ENCODE results near the gene SLC6A7.

Gene SLC6A7

DNA sequence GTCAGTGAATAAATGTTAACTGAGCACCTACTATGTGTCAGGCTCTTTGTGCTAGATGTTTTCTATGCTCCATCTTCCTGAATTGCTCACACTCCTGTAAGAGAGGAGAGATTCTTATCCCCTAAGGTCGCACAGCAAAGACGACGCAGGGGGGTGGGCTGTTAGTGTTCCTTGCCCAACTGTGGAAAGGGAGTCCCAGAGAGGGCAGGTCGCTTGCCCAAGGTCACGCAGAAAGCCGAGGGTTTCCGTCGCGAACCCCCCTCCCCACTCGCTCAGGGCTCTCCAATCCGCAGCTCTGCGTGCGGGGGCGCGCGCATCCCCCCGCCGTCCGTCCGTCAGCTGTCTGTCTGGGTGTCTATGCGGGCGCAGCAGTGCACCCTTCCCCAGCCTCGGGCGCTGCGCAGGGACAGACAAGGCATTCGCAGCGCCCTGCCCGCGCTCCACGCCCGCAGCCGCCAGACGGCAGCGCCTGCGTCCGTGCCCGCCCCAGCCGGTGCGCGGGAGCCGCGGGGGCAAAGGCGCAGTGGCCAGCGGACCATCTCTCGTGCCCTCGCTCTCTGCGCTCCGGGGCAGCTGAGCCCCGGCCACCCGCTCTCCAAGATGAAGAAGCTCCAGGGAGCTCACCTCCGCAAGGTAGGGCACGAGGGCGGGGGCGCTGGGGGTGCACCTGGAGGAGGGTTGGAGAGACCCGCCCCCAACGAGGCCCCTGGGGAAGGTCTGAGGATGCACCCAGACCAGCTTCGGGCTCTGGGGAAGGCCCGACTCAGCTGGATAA lies at the start of gene SLC6A7:
Gene SLC6A7, plus strand, starts transcription at position 335 of the 775 bp plus-strand sequence. Its CDS starts 266 bp downstream, at position 601.
- no peak for DNase-seq (ENCODE audit: low read depth in 2 of 2)

DNA sequence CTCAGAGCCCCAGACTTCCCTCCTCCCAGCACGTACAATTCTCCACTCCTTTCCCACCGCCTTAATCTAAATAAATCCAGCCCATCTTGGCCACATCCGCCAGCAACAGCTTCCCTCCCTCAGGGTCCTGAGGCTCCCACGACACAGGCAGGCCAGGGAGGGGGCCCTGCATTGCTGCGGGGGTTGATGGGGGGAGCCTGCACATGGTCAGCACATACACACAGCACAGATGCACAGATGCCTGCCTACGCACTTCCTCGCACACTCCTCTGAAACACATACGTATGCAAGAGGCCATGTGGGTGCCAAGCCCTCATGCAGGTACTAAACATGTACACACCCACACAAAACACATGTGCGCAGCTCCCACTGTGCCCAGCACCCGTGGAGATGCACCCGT lies 49.0 kb upstream of the SLC6A7 start:
- no peak for DNase-seq (ENCODE audit: low read depth in 2 of 2)

DNA sequence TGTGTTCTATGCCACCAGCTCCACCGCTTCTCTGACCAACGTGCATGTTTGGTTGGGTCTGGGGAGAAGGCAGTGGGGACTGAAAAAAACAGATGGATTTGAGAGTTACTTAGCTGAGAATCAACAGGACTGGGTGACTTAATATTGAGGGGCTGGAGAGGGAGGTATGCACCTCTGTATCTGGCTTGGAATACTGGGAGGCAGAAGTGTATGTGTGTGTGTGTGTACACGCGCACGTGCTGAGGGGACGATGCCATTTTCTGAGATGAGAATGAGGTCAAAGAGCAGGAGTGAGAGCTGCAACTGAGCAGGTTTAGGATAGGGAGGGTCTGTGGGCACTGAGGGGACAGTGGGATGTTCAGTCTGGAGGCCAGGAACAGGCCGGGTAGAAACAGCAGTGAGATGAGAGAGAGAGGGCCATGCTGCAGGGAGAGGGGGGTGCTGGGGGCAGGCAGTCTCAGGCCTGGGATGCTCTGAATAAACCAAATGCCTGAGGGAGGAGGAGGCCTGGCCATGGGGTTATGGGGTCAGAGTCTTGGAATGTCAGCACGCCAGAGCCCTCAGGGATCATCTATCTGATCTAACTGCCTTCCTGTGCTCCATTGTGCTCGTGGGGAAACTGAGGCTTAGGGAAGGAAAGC lies 48.2 kb upstream of the SLC6A7 start:
- no peak for DNase-seq (ENCODE audit: low read depth in 2 of 2)

DNA sequence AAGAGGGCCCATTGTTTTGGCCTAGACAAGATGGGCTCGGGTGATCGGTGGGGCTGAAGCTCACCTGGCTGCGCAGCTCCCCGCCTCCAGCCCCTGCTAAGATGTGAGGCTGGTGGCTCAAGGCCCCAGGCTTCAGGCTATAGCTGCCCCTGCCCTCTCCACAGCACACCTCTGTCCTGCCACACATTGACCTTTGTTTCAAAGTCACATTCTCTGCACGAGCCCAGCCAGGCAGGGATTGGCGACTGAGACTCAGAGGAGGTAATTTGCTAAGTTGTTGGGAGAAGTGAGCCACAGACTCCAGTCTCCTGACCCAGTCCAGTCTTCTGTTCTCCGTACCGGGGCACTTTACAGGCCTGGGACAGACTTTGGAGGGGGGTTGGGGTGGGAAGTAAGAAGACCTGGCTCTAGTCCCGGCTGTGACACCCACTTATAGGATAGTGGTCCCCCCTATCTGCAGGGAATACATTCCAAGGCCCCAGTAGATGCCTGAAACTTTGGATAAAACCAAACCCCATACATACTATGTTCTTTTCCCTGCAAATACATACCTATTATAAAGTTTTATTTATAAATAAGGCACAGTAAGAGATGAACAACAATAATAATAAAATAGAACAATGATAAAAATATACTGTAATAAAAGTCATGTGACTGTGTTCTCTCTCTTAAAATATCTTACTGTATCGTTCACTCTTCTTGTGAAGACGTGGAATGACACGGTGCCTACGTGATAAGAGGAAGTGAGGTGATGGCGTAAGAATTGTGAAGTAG lies 47.5 kb upstream of the SLC6A7 start:
- no peak for DNase-seq (ENCODE audit: low read depth in 2 of 2)

DNA sequence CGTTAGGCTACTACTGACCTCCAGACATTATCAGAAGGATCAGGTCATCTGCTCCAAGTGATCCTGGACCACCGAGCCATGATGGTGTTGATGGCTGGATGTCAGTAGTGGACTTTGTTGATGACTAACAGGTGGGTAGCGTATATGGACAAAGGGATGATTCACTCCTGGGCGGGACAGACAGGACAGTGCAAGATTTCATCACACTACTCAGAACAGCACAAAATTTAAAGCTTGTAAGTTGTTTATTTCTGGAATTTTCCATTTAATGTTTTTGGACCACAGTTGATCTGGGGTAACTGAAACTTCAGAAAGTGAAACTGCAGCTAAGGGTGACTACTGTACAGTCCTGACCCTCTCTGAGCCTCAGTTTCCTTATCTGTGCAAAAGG lies 46.9 kb upstream of the SLC6A7 start:
- no peak for DNase-seq (ENCODE audit: low read depth in 2 of 2)

DNA sequence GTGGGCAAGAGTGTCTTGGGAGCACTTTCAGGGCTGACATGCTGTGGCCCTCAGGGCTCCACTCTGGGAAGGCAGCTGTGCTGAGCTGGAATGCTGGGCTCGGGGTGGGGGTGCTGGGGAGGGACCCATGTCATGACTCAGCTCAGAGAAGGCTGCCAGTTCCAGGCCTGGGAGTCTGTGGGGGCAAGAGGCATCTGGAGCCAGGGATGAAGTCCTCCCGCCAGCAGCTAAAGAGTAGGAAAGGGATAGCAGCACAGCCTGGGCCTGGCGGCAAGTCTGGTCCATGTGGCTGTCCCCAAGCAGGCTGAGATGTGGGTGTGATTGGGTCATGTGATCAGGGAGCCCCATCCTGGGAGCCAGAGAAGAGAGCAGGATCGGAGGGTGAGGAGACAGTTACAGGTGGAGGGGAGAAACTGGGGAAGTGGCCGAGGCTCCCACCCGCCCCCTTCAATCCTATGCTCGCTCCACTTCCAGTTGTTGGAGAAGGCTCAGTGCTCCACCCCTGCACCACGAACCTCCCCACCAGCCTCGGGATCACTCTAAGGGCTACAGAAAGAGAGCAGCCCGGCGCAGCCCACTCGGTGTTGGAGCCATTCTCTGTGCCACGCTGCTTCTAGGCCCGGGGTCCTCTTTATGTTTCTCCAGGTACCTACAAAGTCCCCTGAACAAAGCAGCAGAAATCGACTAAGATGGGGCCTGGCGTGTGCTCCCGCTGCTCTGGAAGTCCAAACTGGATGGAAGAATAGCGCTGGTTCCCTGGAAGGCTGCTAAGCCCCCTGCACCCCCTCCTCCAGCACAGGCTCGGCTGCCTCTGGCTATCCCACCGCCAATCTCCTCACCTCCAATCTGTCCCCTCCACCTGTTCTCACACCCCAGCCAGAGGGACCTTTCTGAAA lies 46.3 kb upstream of the SLC6A7 start:
- no peak for DNase-seq (ENCODE audit: low read depth in 2 of 2)

DNA sequence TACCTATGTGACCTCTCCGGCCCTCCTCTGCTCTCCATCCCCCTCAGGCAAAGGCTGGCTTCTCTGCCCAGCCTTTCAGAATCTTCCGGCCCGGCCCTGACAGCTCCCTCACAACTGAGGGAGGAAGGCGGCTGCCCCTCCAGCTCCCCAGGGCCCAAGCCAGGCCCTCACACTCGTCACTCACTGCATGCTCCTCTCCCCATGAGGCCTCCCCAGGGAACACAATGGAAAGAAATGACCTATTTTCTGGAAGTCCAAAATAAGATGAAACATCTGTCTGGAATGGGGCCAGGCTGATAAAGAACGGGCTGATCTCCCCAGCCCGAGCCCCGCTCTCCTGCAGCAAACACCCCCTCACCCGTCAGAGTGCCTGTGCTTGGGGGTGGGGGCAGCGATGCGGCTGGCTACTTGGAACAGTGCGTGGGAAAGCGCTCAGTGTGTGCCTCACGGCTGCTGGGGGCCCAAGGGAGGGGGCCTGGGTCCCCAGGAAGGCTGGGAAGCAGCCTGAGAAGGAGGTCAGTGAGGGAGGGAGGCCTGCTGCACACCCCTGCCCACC lies 45.5 kb upstream of the SLC6A7 start:
- no peak for DNase-seq (ENCODE audit: low read depth in 2 of 2)

DNA sequence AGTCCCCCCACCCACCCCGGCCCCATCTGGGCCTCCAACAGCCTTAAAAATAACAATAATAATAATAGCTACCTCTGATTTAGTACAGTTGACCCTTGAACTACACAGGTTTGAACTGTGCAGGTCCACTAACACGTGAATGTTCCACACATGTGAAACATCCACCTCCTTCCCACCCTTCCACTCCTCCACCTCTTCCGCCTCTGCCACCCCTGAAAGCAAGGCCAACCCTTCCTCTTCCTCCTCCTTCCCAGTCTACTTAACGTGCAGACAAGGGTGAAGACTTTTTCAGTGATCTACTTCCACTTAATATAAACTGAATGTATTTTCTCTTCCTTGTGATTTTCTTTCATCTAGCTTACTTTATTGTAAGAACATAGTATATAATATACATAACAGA lies 45.0 kb upstream of the SLC6A7 start:
- no peak for DNase-seq (ENCODE audit: low read depth in 2 of 2)

DNA sequence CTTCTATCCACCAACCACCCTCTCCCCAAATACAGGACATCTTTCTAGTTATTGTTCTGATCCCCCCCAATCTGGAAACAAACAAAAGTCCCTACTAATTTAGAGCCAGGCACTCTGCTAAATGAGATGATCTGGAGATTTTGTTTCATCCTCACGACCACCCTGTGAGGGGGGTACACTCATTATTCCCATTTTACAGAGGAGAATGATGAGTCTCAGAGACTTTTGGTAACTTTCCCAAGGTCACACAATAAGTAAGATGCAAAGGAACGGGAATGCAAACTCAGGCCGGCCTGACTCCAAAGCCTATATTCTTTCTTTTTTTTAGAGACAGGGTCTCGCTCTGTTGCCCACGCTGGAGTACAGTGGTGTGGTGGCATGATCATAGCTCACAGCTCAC lies 43.6 kb upstream of the SLC6A7 start:
- DNase-seq (ENCODE audit: low read depth in 2 of 2): no peak

DNA sequence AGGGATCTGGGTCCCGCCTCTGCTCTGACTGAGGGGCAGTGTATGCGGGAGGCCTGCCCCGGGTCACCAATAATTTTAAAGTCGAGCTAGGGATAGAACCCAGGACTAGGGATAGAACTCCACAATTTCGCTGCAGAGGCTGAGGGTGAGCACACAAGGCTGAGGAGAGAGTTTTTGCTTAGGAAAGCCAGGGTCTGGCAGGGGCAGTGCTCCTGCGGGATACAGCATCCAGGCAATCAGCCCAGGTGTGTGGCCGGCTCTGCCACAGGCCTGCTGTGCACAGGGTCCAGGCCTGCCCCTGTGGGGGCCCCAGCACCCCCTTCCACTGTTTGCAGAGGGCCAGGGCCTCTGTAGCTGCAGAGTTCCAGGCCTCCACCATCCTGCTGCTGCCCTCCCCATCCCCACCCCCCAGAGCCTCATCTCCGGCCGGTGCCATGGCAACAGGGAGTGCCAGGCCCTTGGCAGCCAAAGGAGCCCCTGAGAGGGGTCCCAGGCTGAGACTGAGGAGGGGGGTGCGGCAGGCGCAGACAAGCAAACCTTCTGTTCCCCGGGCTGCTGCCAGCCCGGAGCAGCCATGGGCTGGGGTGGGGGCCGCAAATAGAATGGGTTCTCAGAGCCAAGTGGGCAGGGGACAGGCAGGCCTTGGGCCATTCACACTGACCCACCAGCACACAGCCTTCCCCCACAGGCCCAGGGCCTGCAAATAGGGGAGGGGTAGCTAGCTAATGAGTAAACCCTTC lies 42.8 kb upstream of the SLC6A7 start:
- DNase-seq (ENCODE audit: low read depth in 2 of 2): no peak

DNA sequence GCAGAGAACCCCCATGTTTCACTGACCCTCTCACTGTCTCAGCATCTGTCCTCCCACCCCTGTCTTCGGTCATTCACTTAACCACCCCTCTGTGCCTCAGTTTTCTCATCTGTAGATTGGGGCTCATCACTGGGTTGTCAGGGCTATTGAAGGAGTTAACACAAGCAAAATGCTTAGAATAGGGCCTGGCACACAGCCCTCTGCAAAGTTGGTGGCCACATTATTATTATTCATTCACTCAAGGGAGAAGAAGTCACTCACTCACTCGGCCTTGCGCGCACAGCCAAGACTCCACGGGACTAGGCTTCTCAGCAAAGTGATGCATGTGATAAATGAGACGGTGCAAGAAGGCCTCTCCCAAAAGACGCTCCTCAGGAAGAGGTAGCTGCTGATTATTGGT lies 42.2 kb upstream of the SLC6A7 start:
- DNase-seq (ENCODE audit: low read depth in 2 of 2): no peak

DNA sequence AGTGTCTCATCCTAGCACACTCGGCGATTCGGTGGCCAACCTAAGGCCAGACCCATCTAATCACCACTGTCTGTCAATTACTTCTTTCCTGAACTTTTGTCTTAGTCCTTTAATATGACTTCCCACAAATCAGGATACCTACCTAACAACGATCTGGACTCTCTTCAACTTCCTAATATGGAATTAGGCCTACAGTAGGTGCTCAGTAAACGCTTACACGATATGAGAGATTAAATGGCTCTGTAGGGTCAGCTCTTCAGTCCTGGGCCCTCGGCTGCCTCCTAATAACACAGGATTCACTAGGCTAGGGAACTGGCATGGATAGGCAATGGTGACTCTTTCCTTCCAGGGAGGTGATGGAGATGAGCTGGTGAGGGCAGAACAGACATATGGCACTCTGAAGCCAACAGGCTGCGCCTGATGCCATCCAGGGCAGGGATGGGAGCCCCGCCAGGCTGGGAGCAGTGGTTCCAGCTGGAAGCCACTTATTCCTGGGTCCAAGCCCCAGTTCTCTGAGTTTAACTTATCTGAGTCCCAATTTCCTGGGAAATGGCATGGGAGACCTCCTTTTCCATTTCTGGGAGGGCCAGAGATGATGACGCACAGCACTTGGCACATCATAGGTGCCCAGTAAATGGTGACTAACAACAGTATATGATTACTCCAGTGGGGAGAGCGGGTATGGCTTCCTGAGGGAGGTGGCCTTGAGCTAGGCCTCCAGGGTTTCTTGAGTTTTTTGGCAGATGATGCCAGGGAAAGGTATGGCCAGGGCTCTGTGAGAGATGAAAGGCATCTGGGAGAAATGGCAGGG lies 41.5 kb upstream of the SLC6A7 start:
- DNase-seq (ENCODE audit: low read depth in 2 of 2): no peak

DNA sequence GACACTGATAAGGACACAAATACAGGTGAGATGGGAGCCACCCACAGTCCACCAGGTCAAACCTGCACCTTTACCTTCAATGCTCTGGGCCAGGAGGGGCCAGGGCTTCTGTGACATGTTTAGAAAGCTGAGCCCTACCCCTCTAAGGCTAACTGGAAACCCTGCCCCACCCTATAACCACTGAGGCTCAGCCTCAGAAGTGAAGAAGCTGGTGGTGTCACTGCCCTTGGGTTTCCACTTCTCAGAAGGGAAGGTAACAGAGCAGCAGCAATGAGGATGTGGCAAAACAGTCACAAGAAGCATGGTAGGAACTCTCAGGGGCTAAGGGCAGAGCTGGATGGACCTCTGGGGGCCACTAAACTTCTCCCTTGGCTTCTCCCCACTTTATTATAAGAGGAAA lies 40.2 kb upstream of the SLC6A7 start:
- no peak for DNase-seq (ENCODE audit: low read depth in 2 of 2)

DNA sequence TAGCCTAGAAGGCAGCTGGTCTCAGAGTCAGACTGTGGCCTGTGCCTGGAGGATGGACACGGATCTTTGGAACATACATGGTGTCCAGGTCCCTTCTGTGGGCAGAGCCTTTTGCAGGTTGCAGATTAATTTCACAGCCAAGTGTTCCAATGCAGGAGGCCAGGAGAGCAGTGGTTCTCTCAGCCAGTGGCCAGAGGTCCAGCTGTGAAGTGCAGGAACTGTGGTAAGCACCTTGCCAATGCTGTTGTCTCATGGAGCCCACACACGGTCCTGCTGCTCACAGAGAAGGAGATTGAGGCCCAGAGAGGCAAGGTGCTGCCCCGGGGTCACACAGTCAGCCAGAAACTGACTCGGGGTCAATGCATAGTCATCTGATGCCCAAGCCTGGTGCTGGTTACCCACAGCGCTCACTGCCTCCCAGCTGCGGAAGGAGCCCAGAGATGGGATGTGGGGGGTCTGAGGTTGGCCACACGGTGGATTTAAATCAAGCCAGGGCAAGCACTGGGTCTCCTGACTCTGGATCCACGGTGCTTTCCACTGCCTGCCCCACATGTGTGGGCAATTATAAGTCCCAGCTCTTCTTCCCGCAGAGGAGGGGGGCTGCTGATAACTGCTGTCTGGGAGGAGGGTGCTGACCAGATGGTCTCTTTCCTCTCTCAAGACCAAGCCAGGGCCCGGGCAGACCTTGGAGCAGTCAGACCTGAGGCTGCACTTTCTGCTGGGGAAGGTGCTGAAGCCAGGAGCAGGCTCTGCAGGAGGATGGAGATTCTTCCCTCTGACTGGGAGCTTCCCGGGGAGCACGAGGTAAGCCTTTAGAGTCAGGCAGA lies 37.0 kb upstream of the SLC6A7 start:
- DNase-seq (ENCODE audit: low read depth in 2 of 2): no peak

DNA sequence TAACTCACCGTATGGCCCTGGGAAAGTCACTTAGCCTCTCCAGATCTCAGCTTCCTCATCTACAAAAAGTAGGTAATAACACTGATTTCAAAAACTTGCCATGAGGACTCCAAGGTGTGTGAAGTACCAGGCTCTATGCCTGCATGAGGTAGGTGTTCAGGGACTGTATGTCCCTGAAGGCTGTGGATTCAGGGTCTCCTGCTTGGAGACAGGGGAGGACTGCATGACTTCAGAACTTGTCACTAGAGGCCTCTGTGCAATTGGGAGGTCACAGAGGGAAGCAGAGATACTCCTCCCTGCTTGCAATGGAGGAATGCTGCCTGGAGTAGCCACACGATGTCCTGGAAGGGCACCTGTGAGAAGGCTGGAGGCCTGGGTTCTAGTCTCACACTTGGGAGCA lies 36.4 kb upstream of the SLC6A7 start:
- DNase-seq (ENCODE audit: low read depth in 2 of 2): no peak

DNA sequence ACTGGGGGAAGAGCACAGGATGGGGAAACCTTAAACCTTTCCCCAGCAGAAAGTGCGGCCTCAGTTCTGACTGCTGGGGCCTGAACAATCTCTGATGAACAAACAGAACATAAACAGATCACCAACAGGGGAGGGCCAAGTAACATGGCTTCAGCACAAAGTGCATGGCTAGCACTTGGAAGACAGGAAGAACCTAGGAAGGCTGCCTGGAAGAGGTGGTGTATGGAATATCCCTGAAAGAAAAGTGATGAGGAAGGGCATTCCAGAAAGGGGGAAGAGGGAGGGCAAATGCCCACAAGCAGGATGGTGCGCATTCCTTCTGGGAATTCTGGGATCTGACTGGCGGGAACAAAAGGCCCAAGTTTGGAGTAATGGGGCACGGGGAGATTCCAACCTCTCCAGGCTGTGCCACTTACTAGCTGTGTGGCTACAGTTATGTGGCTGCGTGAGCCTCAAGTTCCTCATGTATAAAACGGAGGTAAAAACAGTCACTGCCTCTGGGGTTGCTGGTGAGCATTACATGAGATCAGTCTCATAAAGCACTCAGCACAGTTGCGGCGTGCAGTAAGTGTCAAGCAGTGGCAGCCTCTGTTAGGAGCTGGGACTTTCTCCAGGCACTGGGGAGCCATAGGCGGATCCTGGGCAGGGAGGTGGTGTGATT lies 35.8 kb upstream of the SLC6A7 start:
- no peak for DNase-seq (ENCODE audit: low read depth in 2 of 2)

DNA sequence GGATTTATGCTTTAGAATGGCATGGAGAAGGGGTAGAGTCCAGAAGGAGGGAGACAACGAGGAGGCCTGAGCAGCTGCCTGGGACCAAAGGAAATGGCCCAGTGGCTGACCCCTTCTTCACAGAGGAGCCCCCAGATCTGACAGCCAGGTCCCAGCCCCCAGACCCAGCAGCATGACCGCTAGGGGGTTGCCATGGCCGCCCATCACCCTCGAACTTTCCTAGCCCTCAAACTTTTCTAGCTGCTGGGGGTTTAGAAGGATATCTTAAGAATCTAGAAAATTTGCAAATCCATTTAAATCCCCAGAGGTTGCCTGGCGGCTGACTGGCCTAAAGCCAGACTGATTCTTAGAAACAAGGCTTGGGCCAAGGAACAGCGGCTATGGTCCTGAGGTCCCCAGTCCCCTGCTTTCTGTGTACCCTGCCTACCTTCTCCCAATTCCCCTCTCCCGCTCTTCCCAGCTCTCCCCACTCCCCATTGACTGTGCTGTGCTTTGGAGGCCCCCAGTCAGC lies 35.2 kb upstream of the SLC6A7 start:
- no peak for DNase-seq (ENCODE audit: low read depth in 2 of 2)

Measured in stimulated activated CD4-positive, alpha-beta T cell treated with anti-CD3 and anti-CD28 coated beads, Interleukin-1b, Interleukin-23, amount 100 ng/mL, for 4 hours (primary cell).